ENCODE results near the gene VMAC. TPM values are rescaled to one million over a fixed set of nuclear protein-coding genes. Genes with fewer than 3 reads are reported as not detected.

VMAC gene
- total and polyA plus RNA-seq, 2 donors (not counting 1 experiment from before 2014, with no cell fraction given) = 27.1 to 27.2 TPM

DNA sequence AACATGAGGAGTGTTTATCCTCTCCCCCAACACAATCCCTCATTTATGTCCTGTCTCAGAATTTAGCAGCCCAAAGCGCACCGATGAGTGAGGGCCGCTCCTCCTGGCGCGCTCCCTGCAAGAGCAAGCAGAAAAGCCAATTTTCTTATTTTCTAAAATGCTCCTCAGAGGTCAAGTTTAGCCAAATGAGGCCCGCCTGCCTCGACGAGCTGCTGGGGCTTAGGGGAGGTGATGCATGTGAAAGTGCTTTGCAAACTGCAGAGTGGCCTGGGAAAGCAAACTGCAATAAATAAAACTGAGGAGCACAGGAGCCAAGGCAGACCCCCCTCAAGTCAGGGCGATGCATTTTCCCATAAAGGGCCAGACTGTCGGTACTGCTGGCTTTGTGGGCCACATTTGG lies 38.4 kb downstream of the VMAC start:
- POLR2A ChIA-PET = no interaction called here

DNA sequence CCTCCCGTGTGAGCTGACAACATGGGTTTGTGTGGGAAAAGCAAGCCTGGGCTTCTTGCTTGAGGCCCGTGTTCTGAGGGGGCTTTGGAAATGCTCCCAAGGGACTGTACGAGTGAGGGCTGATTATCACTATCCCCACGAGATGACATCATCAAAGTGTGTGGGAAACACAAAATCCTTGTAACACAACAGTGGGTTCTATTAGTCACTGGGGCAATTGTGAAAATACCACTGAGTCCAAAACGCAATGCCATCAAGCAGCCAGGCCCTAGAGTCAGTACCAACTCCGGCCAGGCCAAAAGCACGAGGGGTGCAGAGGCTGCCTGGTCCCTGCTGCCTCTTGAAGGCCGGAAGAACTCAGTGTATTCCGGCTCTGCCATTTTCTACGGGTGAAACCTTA lies 39.0 kb downstream of the VMAC start:
- Histone ChIP-seq H3K9me3 (ENCODE audit: control extremely low read depth in 1 of 3, control insufficient read depth in 2 of 3, insufficient read depth in 1 of 3, low read length in 2 of 3) (no peaks in the 10 kb centered on the region), H4K20me1 (ENCODE audit: control insufficient read depth, insufficient read depth, low read length, poor library complexity, severe bottlenecking) (peaks cover 97% of the 10 kb centered on the region), H2AFZ (ENCODE audit: insufficient read depth, low read depth, low read length, poor library complexity, severe bottlenecking) (no peak overlapping the region), H3K9ac (ENCODE audit: low read length) (no peak overlapping the region), H3K4me1 (ENCODE audit: control insufficient read depth in 2 of 2, insufficient read depth in 2 of 2, low read length in 2 of 2) (no peaks in the 10 kb centered on the region), H3K27me3 (replicated peaks in 1 of 4; ENCODE audit: control extremely low read depth in 1 of 4, control insufficient read depth in 3 of 4, insufficient read depth in 4 of 4, low read length in 3 of 4) (no peaks in the 10 kb centered on the region), H3K4me2 (replicated peaks; ENCODE audit: low read depth, low read length, poor library complexity, severe bottlenecking) (no peak overlapping the region), H3K27ac (ENCODE audit: low read length in 2 of 2) (no peak overlapping the region), H3K79me2 (ENCODE audit: control insufficient read depth, insufficient read depth, low read length) (peaks cover 86% of the 10 kb centered on the region), H3K4me3 (ENCODE audit: control extremely low read depth in 1 of 5, extremely low read depth in 1 of 5, insufficient read depth in 1 of 5, low read depth in 2 of 5, low read length in 4 of 5) (no peak overlapping the region), H3K36me3 (replicated peaks in 1 of 2; ENCODE audit: control extremely low read depth in 1 of 2, control insufficient read depth in 1 of 2, extremely low read depth in 1 of 2, insufficient read depth in 2 of 2, low read length in 1 of 2) (peaks cover 2 to 49% of the 10 kb centered on the region in 2 experiments)
- ATAC-seq (ENCODE audit: low read depth) (no peak), DNase-seq (no peak)
- ChIA-PET CTCF (interaction anchor here (0.9 kb wide), 1 partner anchor 24 kb away, joined by 3 read pairs; no protein-coding TSS in a partner anchor), POLR2A (no interaction called here)
- TF ChIP-seq, protein P1, sequence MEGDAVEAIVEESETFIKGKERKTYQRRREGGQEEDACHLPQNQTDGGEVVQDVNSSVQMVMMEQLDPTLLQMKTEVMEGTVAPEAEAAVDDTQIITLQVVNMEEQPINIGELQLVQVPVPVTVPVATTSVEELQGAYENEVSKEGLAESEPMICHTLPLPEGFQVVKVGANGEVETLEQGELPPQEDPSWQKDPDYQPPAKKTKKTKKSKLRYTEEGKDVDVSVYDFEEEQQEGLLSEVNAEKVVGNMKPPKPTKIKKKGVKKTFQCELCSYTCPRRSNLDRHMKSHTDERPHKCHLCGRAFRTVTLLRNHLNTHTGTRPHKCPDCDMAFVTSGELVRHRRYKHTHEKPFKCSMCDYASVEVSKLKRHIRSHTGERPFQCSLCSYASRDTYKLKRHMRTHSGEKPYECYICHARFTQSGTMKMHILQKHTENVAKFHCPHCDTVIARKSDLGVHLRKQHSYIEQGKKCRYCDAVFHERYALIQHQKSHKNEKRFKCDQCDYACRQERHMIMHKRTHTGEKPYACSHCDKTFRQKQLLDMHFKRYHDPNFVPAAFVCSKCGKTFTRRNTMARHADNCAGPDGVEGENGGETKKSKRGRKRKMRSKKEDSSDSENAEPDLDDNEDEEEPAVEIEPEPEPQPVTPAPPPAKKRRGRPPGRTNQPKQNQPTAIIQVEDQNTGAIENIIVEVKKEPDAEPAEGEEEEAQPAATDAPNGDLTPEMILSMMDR (IDR thresholded peaks at IDR 0.05) = no peak
- TF ChIP-seq EZH2 (IDR thresholded peaks at IDR 0.05; ENCODE audit: borderline replicate concordance, insufficient read depth, low read depth, low read length, poor library complexity, severe bottlenecking) = no peak
- Mint-ChIP-seq H3K9me3 (ENCODE audit: insufficient read depth) (no peaks in the 10 kb centered on the region), H3K4me3 (no peak overlapping the region), H3K27me3 (no peaks in the 10 kb centered on the region), H3K4me1 (peaks cover 9% of the 10 kb centered on the region), H3K27ac (no peak overlapping the region)
- intact Hi-C loops (cut with micrococcal nuclease) = no loop called here
- WGBS (ENCODE audit: insufficient coverage) = 83% methylated on average over 9 of the region's 10 CpGs

More for the DNA sequence above, 38.4 kb downstream of the VMAC start:
- TF ChIP-seq, protein P1 (IDR thresholded peaks at IDR 0.05) = no peak
- no peak for TF ChIP-seq EZH2 (IDR thresholded peaks at IDR 0.05; ENCODE audit: borderline replicate concordance, insufficient read depth, low read depth, low read length, poor library complexity, severe bottlenecking)
- H2AFZ ChIP-seq (ENCODE audit: insufficient read depth, low read depth, low read length, poor library complexity, severe bottlenecking) = no peak overlapping the region
- no peaks in the 10 kb centered on the region for H3K9me3 ChIP-seq (ENCODE audit: control extremely low read depth in 1 of 3, control insufficient read depth in 2 of 3, insufficient read depth in 1 of 3, low read length in 2 of 3)
- peaks cover 5% of the 10 kb centered on the region for H3K4me1 Mint-ChIP-seq
- DNase-seq (no peak), ATAC-seq (ENCODE audit: low read depth) (no peak)
- peaks cover 2 to 48% of the 10 kb centered on the region in 2 experiments for H3K36me3 ChIP-seq (replicated peaks in 1 of 2; ENCODE audit: control extremely low read depth in 1 of 2, control insufficient read depth in 1 of 2, extremely low read depth in 1 of 2, insufficient read depth in 2 of 2, low read length in 1 of 2)
- no peak overlapping the region for H3K4me3 ChIP-seq (ENCODE audit: control extremely low read depth in 1 of 5, extremely low read depth in 1 of 5, insufficient read depth in 1 of 5, low read depth in 2 of 5, low read length in 4 of 5)
- no peak overlapping the region for H3K4me3 Mint-ChIP-seq
- 96% methylated on average over 8 of the region's 10 CpGs for WGBS (ENCODE audit: insufficient coverage)
- no peak overlapping the region for H3K4me2 ChIP-seq (replicated peaks; ENCODE audit: low read depth, low read length, poor library complexity, severe bottlenecking)
- no peaks in the 10 kb centered on the region for H3K27me3 ChIP-seq (replicated peaks in 1 of 4; ENCODE audit: control extremely low read depth in 1 of 4, control insufficient read depth in 3 of 4, insufficient read depth in 4 of 4, low read length in 3 of 4)
- no peak overlapping the region for H3K27ac ChIP-seq (ENCODE audit: low read length in 2 of 2)
- H3K27ac Mint-ChIP-seq = no peak overlapping the region
- H3K4me1 ChIP-seq (ENCODE audit: control insufficient read depth in 2 of 2, insufficient read depth in 2 of 2, low read length in 2 of 2) = no peaks in the 10 kb centered on the region
- H3K9me3 Mint-ChIP-seq (ENCODE audit: insufficient read depth) = no peaks in the 10 kb centered on the region
- intact Hi-C loops (cut with micrococcal nuclease) = no loop called here
- CTCF ChIA-PET = no interaction called here
- no peak overlapping the region for H3K9ac ChIP-seq (ENCODE audit: low read length)
- H4K20me1 ChIP-seq (ENCODE audit: control insufficient read depth, insufficient read depth, low read length, poor library complexity, severe bottlenecking) = peaks cover 94% of the 10 kb centered on the region
- no peaks in the 10 kb centered on the region for H3K27me3 Mint-ChIP-seq
- H3K79me2 ChIP-seq (ENCODE audit: control insufficient read depth, insufficient read depth, low read length) = peaks cover 80% of the 10 kb centered on the region

Measured in B cell (primary cell).